Testis (tissue), 3 donors: ENCODE results near the gene AP2A2. TPM values are rescaled to one million over a fixed set of nuclear protein-coding genes. Genes with fewer than 3 reads are reported as not detected.

Source experiments
- DNase-seq: peaks from one replicate; pipeline ENCODE4 v3.0.0-alpha.2; 2019
- H3K27ac ChIP-seq, 2 donors: fragments of 200-600 bp; sonication (generic); one replicate each; pipeline ENCODE4 v1.5.1; 2019
- H3K27me3 ChIP-seq: fragments of 200-600 bp; sonication (generic); one replicate; pipeline ENCODE4 v1.5.1; 2019
- H3K36me3 ChIP-seq: fragments of 200-600 bp; sonication (generic); one replicate; pipeline ENCODE4 v1.5.1; 2017; ENCODE audit warnings: low read depth; ENCODE audit errors: missing control alignments
- H3K4me1 ChIP-seq: fragments of 200-600 bp; sonication (generic); one replicate; pipeline ENCODE4 v1.5.1; 2019
- H3K4me3 ChIP-seq, 2 donors: fragments of 200-600 bp; sonication (generic); one replicate each; pipeline ENCODE4 v1.5.1; 2017 to 2019
- H3K9me3 ChIP-seq: fragments of 200-600 bp; sonication (generic); one replicate; pipeline ENCODE4 v1.5.1; 2017
- CTCF ChIP-seq, 3 experiments: fragments of 450-650 bp in 2 of 3; fragments of 200-600 bp in 1 of 3; sonication (generic) in 1 of 3; IDR thresholded peaks; one replicate each; pipeline ENCODE4 v1.5.1; 2016 to 2019; ENCODE audit warnings: antibody characterized with exemption in 3 of 3, mild to moderate bottlenecking in 2 of 3, moderate library complexity in 1 of 3
- POLR2A ChIP-seq: fragments of 450-650 bp; IDR thresholded peaks from one replicate; pipeline ENCODE4 v1.6.1; 2017; ENCODE audit warnings: antibody characterized with exemption, mild to moderate bottlenecking, moderate library complexity
- WGBS, 2 donors: methylation state at CpG; one replicate each; pipeline ENCODE4 v1.1.5; 2018; 5-methylcytosine and 5-hydroxymethylcytosine counted together
- intact Hi-C: fragments of 100-400 bp; cut with DNase I; formaldehyde crosslinking; loops from one replicate; pipeline ENCODE4 v1.15.1; 2023; ENCODE audit warnings: low total_unique reads
- polyA plus RNA-seq: library from polyadenylated mRNA; stranded (reverse); fragments of 350-450 nt; fragmentation: Illumina TruSeq; extraction: RNeasy Lipid Tissue Mini Kit (QIAGEN cat#74804); gene quantifications from one replicate; pipeline ENCODE4 v1.2.3, GENCODE V29; 2014; ENCODE audit warnings: low read depth, low replicate concordance; ENCODE audit not compliant: insufficient read depth
- total RNA-seq, 2 donors: library from RNA; depleted of rRNA; stranded (reverse); fragments of >200 nt; gene quantifications; one replicate each; pipeline ENCODE4 v1.2.3, GENCODE V29; 2016

The AP2A2 gene
- total and polyA plus RNA-seq, 3 donors from 2014 or later, result 82.0 to 106 (median 95.0) TPM

- DNase-seq, result no peak
- Histone ChIP-seq H3K27me3 (no peaks in the 10 kb centered on the region), H3K4me3 (no peak overlapping the region), H3K36me3 (no peaks in the 10 kb centered on the region), H3K4me1 (no peaks in the 10 kb centered on the region), H3K9me3 (no peaks in the 10 kb centered on the region), H3K27ac (no peak overlapping the region)
- intact Hi-C loops, result no loop called here
- TF ChIP-seq POLR2A (no peak), CTCF (IDR thresholded peaks at IDR 0.05) (no peak)
- WGBS, 2 donors, result 66 to 70% methylated on average over 10 to 25 of the region's 25 CpGs
These were observed 127.6 kb downstream of the AP2A2 start for GRCh38 chr11:1053121-1053901.

- H3K9me3 ChIP-seq, result no peaks in the 10 kb centered on the region
- H3K27me3 ChIP-seq, result no peaks in the 10 kb centered on the region
- H3K36me3 ChIP-seq, result no peaks in the 10 kb centered on the region
- no peak for DNase-seq
- H3K27ac ChIP-seq, result no peak overlapping the region
- WGBS, 2 donors, result 45 to 60% methylated on average over 13 to 25 of the region's 25 CpGs
- no peaks in the 10 kb centered on the region for H3K4me1 ChIP-seq
- intact Hi-C loops, result no loop called here
- no peak for TF ChIP-seq POLR2A
- TF ChIP-seq CTCF (IDR thresholded peaks at IDR 0.05), result no peak
- no peak overlapping the region for H3K4me3 ChIP-seq
These were observed 128.8 kb downstream of the AP2A2 start for GRCh38 chr11:1054143-1055108.

GRCh38 chr11:1055109-1055703 lies 129.5 kb downstream of the AP2A2 start:
- no peak for DNase-seq
- Histone ChIP-seq H3K27ac (no peak overlapping the region), H3K4me1 (no peaks in the 10 kb centered on the region), H3K9me3 (no peaks in the 10 kb centered on the region), H3K27me3 (no peaks in the 10 kb centered on the region), H3K4me3 (no peak overlapping the region), H3K36me3 (no peaks in the 10 kb centered on the region)
- TF ChIP-seq POLR2A, result no peak
- no peak for TF ChIP-seq CTCF (IDR thresholded peaks at IDR 0.05)
- intact Hi-C loops, result no loop called here
- WGBS, 2 donors, result 89 to 95% methylated on average over 11 to 17 of the region's 17 CpGs

GRCh38 chr11:1055990-1056771 lies 130.5 kb downstream of the AP2A2 start:
- no peak for DNase-seq
- H3K4me1 ChIP-seq, result no peaks in the 10 kb centered on the region
- no peaks in the 10 kb centered on the region for H3K27me3 ChIP-seq
- TF ChIP-seq POLR2A (no peak), CTCF (IDR thresholded peaks at IDR 0.05) (no peak)
- no peaks in the 10 kb centered on the region for H3K36me3 ChIP-seq
- WGBS, 2 donors, result 84 to 89% methylated on average over 34 to 46 of the region's 46 CpGs
- no peak overlapping the region for H3K4me3 ChIP-seq
- H3K9me3 ChIP-seq, result no peaks in the 10 kb centered on the region
- intact Hi-C loops, result no loop called here
- H3K27ac ChIP-seq, result no peak overlapping the region
